Measurements from ENCODE around the gene LRRC30. TPM values are rescaled to one million over a fixed set of nuclear protein-coding genes. Genes with fewer than 3 reads are reported as not detected.
"Not testable (repeated sequence)": the region's sequence is repeated elsewhere in the genome, so short reads cannot be mapped to it uniquely, and the experiment has no call there.

The LRRC30 gene
- total RNA-seq, 4 donors from 2014 or later, result not detected

- TF ChIP-seq EP300 (IDR thresholded peaks at IDR 0.05) (no peak), POLR2A (IDR thresholded peaks at IDR 0.05) (no peak), POLR2AphosphoS5 (IDR thresholded peaks at IDR 0.05) (no peak), CTCF (IDR thresholded peaks at IDR 0.05) (no peak)
- no peak for DNase-seq (ENCODE audit: low spot score in 2 of 2)
- whole genome bisulfite sequencing, result 87% methylated on average over 3 of the region's 3 CpGs
These were observed 34.5 kb upstream of the LRRC30 start for GRCh38 chr18:7196421-7196820.

GRCh38 chr18:7197854-7198253, 33.0 kb upstream of the LRRC30 start:
- Histone ChIP-seq H3K4me1 (no peaks in the 10 kb centered on the region), H3K36me3 (no peaks in the 10 kb centered on the region), H3K4me3 (no peak overlapping the region), H3K27ac (no peak overlapping the region), H3K27me3 (no peaks in the 10 kb centered on the region), H3K9me3 (no peaks in the 10 kb centered on the region)
- TF ChIP-seq CTCF (IDR thresholded peaks at IDR 0.05) (no peak), EP300 (IDR thresholded peaks at IDR 0.05) (no peak), POLR2A (IDR thresholded peaks at IDR 0.05) (no peak), POLR2AphosphoS5 (IDR thresholded peaks at IDR 0.05) (no peak)
- WGBS, result 83% methylated on average over 2 of the region's 2 CpGs
- no peak for DNase-seq (ENCODE audit: low spot score in 2 of 2)

More at GRCh38 chr18:7196421-7196820, 34.5 kb upstream of the LRRC30 start:
- H3K9me3 ChIP-seq, result no peaks in the 10 kb centered on the region
- H3K36me3 ChIP-seq, result no peaks in the 10 kb centered on the region
- no peak overlapping the region for H3K27ac ChIP-seq
- H3K27me3 ChIP-seq, result no peaks in the 10 kb centered on the region
- H3K4me1 ChIP-seq, result no peaks in the 10 kb centered on the region
- H3K4me3 ChIP-seq, result no peak overlapping the region

- H3K36me3 ChIP-seq, result no peaks in the 10 kb centered on the region
- no peak for DNase-seq (ENCODE audit: low spot score in 2 of 2)
- no peaks in the 10 kb centered on the region for H3K27me3 ChIP-seq
- 61% methylated on average over 3 of the region's 3 CpGs for WGBS
- no peak for TF ChIP-seq CTCF (IDR thresholded peaks at IDR 0.05)
- TF ChIP-seq POLR2AphosphoS5 (IDR thresholded peaks at IDR 0.05), result no peak
- no peak for TF ChIP-seq POLR2A (IDR thresholded peaks at IDR 0.05)
- TF ChIP-seq EP300 (IDR thresholded peaks at IDR 0.05), result no peak
- no peak overlapping the region for H3K4me3 ChIP-seq
- H3K9me3 ChIP-seq, result no peaks in the 10 kb centered on the region
- no peaks in the 10 kb centered on the region for H3K4me1 ChIP-seq
- no peak overlapping the region for H3K27ac ChIP-seq
These were observed 32.6 kb upstream of the LRRC30 start for GRCh38 chr18:7198326-7198725.

- H3K9me3 ChIP-seq, result no peaks in the 10 kb centered on the region
- H3K4me1 ChIP-seq, result peaks cover 7% of the 10 kb centered on the region
- no peak for DNase-seq (ENCODE audit: low spot score in 2 of 2)
- H3K27ac ChIP-seq, result no peak overlapping the region
- H3K27me3 ChIP-seq, result no peaks in the 10 kb centered on the region
- 91% methylated on average over 4 of the region's 4 CpGs for WGBS
- TF ChIP-seq CTCF (IDR thresholded peaks at IDR 0.05) (no peak), POLR2AphosphoS5 (IDR thresholded peaks at IDR 0.05) (no peak), EP300 (IDR thresholded peaks at IDR 0.05) (no peak), POLR2A (IDR thresholded peaks at IDR 0.05) (no peak)
- no peaks in the 10 kb centered on the region for H3K36me3 ChIP-seq
- H3K4me3 ChIP-seq, result no peak overlapping the region
These were observed 29.8 kb upstream of the LRRC30 start for GRCh38 chr18:7201096-7201495.

- 51% methylated on average over 9 of the region's 9 CpGs for WGBS
- no peaks in the 10 kb centered on the region for H3K27me3 ChIP-seq
- no peak overlapping the region for H3K27ac ChIP-seq
- H3K4me1 ChIP-seq, result peaks cover 12% of the 10 kb centered on the region
- DNase-seq (ENCODE audit: low spot score in 2 of 2), result no peak
- TF ChIP-seq POLR2AphosphoS5 (IDR thresholded peaks at IDR 0.05) (no peak), EP300 (IDR thresholded peaks at IDR 0.05) (no peak), CTCF (IDR thresholded peaks at IDR 0.05) (no peak), POLR2A (IDR thresholded peaks at IDR 0.05) (no peak)
- no peaks in the 10 kb centered on the region for H3K36me3 ChIP-seq
- H3K4me3 ChIP-seq, result no peak overlapping the region
- H3K9me3 ChIP-seq, result no peaks in the 10 kb centered on the region
These were observed 28.7 kb upstream of the LRRC30 start for GRCh38 chr18:7202169-7202568.

GRCh38 chr18:7203601-7204000, 27.3 kb upstream of the LRRC30 start:
- not testable (repeated sequence) for H3K4me3 ChIP-seq; H3K27me3 ChIP-seq; DNase-seq (ENCODE audit: low spot score in 2 of 2); H3K27ac ChIP-seq; H3K36me3 ChIP-seq; H3K9me3 ChIP-seq
- H3K4me1 ChIP-seq, result peaks cover 17% of the 10 kb centered on the region
- 97% methylated on average over 18 of the region's 29 CpGs for WGBS

Data from suprapubic skin (tissue), 4 donors.